Left ventricle myocardium superior (tissue), 1 donor: Measurements from ENCODE around the gene ZBTB22. TPM values are rescaled to one million over a fixed set of nuclear protein-coding genes. Genes with fewer than 3 reads are reported as not detected.

ENCODE experiments used
- ATAC-seq: fragments of 200-7000 bp; cut with Tn5 transposase; one replicate; pipeline ENCODE4 v1.9.1; 2020; ENCODE audit warnings: mild to moderate bottlenecking, moderate library complexity
- DNase-seq: peaks from one replicate; pipeline ENCODE4 v3.0.0-alpha.2; 2020
- intact Hi-C: fragments of 100-400 bp; cut with micrococcal nuclease; formaldehyde crosslinking; loops from one replicate; pipeline ENCODE4 v1.11.0; 2022
- total RNA-seq: library from RNA; stranded (reverse); fragmentation: NEBNext Ultra II Directional; extraction: Animal tissue kit (Norgen Biotek cat#: 25700); gene quantifications from one replicate; pipeline ENCODE4 v1.2.1, GENCODE V29; 2021
- donor health status: DM: no; HTN: yes; CAD: no; lungs with severe emphysema.

ZBTB22 gene
- total RNA-seq, 1 donor from 2014 or later, result 11.1 TPM

GRCh38 chr6:33336495-33336894 is 19.0 kb upstream of the ZBTB22 start:
- intact Hi-C loops, result no loop called here
- ATAC-seq (no peak), DNase-seq (no peak)

- intact Hi-C loops, result no loop called here
- ATAC-seq (no peak), DNase-seq (no peak)
These were observed 18.4 kb upstream of the ZBTB22 start for GRCh38 chr6:33335916-33336315.

DNA sequence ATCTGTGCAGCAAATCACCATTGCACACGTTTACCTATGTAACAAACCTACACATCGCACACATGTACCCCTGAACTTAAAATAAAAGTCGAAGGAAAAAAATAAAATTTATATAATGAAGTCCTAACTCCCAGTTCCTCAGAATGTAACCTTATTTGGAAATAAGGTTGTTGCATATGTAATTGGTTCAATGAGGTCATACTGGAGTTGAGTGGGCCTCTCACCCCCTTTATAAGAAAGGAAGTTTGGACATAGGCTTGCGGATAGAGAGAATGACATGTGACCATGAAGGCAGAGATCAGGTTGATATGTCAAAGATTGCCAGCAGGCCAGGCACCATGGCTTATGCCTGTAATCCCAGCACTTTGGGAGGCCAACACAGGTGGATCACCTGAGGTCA is 16.1 kb upstream of the ZBTB22 start:
- intact Hi-C loops, result no loop called here
- ATAC-seq (no peak), DNase-seq (no peak)

- no peak for DNase-seq
- intact Hi-C loops, result no loop called here
- no peak for ATAC-seq
These were observed 13.2 kb upstream of the ZBTB22 start for GRCh38 chr6:33330736-33331135.

DNA sequence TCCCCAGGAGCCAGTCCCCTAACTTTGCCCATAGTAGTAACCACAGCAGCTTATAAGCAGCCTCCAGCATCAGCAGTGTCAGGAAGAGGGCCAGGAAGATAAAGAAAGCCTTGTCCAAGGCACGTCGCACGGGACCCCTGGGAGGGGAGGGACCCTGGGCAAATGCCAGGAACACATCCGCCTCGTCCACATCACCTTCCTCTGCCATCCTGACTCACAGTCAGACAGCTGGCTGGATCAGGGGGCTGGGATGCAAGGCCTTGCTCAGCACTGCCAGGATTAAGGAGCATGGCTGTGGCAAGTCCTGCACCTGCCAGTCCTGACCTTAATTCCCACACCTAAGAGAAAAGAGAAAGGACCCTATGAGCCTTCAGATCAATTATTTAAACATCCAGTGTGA is 11.5 kb upstream of the ZBTB22 start:
- DNase-seq, result no peak
- intact Hi-C loops, result no loop called here
- no peak for ATAC-seq

DNA sequence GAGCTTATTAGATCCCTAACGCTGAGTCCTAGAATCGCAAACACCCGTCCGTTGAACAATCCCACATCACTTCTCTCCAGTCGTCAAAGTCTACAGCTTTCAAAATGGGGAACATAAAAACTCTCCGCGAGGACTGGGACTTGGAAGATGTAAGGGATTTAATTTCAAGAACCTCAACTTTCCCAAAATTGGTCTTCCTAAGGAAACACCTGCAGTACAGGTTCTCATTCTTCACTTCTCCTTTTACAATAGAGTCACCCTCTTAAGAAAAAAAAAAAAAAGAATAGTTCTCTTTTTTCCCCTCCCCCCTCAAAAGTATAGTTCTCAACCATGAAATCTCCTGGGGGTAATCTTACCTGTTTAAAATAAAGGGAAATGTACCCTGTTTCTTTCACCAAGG is 6.6 kb upstream of the ZBTB22 start:
- no peak for DNase-seq
- intact Hi-C loops, result no loop called here
- ATAC-seq, result no peak

DNA sequence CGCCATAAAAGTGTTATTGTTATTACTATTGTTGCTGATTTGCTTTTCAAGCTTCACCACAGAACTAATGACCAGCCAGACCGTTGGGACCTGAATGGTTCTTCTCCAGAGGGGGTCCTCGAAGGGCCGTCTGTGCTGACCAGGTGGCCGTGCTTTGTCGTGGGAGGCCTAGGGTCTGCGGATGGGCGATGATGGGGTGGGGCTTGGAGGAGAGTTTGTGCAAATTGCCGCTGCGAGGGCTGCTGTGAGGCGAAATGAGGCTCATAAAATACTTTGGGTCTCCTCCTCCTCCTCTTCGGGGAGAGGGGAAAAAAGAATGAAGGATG is 6.0 kb upstream of the ZBTB22 start:
- intact Hi-C loops, result no loop called here
- ATAC-seq (no peak), DNase-seq (no peak)

DNA sequence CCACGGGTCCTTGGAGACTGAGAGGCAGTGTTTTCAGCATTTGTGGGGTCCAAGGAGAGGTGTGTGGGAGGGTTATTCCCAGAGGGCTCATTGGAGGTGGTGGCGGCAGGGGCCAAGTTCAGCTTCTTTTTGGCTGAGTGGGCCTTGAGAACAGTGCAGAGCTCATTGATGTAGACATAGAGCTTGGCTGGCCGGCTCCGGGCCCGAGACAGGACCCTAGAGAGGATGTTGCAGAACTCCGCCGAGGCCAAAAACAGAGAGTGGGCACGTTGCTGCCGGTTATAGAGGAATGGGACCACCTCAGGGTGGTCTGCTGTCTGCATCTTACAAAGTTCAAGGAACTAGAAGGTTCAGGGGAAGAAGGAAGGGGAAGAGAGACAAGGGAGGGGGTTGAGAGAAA is 3.7 kb upstream of the ZBTB22 start:
- DNase-seq (no peak), ATAC-seq (no peak)
- intact Hi-C loops, result no loop called here

DNA sequence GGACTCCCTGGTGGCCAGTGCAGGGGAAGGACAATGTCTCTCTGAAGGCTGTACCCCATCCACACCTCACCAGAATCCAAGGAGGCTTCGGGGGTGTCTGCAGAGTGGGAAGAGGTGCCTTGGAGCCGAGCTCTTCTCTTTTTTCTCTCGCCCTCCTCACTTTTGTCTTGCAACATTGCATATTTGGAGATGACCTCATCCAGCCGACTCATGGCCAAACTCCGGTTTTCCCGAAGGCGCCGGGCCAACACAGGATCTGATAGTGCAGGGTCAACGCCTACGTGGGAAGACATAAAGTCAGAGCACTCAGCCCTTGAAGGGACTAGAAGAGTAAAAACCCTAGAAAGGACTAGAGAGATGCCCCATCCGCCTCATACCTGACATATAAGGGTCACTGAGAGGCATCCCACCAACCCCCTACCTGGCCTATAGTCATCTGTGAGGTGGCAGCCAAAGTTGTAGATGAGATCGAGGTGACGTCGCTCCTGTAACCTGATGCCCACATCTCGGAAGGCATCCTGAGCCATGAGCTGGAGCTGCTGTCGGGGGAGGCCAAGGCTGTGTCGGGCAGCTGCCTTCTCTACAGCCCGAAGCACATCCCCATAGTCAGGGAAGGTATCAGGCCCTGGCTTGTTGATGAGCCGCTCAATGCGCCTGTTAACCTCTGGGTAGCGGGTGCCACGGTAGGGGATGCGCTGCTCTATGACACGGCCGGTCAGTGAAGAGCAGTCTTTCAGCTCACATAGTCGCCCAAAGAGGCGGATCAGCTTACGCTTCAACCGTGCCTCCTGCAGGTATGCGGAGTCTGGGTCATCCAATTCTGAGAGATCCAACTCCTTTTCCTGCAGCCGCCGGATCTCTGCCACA is 3.0 kb upstream of the ZBTB22 start:
- DNase-seq (peak; percentile 77), ATAC-seq (no peak)
- intact Hi-C loops, result no loop called here

- intact Hi-C loops, result no loop called here
- no peak for DNase-seq
- no peak for ATAC-seq
These were observed 2.4 kb upstream of the ZBTB22 start for GRCh38 chr6:33319939-33320314.

GRCh38 chr6:33318426-33319073 is 1.0 kb upstream of the ZBTB22 start:
- intact Hi-C loops, result no loop called here
- no peak for ATAC-seq
- DNase-seq, result no peak

DNA sequence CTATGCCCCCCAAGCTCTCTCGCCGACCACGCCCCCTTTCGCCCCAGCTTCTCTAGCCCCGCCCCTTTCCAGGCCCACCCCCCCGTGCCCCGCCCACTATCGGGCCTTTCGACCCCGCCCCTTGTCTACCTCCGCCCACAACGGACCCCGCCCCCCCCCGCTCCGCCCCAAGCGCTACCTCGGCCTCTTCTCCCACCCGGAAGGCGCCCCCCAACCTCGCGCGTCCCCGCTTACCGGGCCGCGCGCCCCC is 200 bp downstream of the ZBTB22 start:
- peak; percentile 4 for ATAC-seq
- no peak for DNase-seq
- intact Hi-C loops, result no loop called here

DNA sequence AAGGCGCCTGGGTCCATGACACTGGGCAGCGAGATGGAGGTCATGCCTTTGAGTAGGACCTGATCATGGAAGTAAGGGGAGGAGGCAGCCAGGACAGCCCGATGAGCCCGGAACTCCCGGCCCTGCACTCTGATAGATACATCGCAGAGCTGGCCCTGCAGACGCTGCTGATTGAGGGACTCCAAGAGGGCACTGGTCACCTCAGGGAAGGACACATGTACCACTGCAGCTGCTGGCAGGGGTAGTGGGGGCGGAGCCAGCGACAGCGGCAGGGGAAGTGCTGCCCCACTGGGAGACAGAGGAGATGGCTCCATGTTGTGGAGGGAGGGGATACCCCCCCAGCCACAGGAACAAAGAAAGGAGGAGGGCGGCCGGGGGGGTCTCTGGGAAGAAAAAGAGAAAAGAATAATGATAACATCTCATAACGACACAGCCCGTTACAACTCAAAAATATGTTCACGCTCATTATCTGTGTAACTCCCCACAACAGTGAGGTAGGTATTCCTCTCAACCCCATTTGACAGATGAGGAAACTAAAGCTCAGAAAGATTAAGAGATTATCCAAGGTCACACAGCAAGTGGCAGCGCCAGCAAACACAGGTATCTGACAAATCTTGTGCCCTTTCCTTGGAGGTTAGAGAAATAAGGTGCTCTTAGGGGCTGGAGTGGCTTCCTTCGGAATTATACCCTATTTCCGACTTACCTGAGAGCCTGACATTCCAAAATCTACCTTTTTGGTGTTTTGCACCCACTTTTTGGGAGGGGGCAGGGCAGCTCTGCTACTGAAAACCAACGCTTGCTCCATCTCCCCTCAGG is 733 bp downstream of the ZBTB22 start:
- peak; percentile 68 for DNase-seq
- ATAC-seq, result peak; percentile 0
- intact Hi-C loops, result no loop called here

DNA sequence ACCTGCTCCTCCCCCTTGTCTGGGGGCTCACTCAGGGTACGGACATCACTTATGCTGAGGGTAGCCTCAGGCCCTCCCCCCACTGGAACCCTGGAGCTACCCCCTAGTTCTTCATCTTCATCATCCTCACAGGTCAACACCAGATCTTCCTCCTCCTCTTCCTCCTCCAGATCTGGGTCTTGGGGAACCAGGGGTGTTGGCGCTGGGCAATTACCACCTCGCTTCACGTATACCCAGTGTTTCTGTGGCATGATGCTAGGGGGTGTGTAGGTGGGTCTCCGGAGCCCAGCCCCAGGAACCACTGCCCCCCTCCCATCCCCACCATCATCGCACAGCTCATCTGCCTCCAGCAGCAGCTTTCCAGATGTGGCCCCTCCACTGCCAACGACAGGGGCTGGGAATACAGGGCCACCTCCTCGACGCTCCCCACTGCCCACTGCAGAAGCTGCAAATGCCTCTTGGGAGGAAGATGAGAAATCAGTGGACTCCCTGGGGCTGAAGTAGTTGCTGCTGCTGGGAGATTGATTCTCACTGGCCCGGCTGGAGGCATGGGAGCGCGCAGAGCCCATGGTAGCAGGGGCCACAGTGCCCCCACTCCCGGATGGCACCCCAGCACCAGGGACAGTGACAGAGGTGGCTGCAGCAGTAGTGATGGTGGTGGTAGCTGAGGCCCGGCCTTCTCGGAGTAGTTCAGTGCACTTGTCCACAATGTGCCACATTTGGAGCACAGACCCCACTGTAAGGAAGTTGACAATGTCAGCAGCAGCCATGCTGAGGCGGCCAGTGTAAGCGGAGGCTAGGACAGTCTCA is 1.5 kb downstream of the ZBTB22 start:
- intact Hi-C loops, result no loop called here
- DNase-seq, result no peak
- ATAC-seq, result no peak

DNA sequence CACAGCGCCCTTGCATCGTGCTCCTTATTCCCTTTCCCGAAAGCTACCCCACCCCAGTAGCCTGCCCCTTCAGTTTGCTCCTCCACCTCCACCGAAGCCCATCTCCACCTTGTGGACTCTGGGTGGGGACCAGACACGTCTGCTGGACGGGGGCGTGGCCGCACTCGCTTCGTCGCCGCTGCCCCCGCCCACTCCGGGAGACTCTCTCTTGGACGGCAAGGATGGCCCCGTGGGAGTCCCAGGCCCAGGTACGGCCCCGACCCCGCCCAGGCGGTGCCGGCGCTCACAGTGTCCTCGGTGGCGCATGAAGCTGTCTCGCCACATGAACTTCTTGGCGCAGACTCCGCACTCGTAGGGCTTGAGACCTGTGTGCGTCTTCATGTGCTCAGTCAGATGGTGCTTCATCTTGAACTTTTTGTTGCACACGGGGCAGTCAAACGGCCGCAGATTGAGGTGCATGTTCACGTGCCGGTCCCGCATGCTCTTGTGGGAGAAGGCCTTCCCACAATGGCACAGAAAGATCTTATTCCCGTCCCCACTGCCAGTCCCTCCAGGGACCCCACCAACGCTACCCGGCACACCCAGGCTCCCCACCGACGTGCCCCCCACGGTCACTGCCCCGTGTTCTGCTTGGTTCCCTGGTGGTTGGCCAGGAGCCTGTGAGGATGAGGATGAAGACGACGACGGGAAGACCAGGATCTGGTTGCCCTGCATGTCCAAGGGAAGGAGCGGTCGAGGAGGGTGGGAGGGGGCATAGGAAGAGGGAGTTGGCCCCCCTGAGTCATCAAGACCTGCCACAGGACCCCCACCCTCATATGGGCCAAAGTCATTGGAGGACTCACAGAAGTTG is 2.4 kb downstream of the ZBTB22 start:
- intact Hi-C loops, result no loop called here
- ATAC-seq, result no peak
- peak; percentile 68 for DNase-seq

- DNase-seq, result peak; percentile 58
- intact Hi-C loops, result no loop called here
- ATAC-seq, result peak; percentile 20
These were observed 3.0 kb downstream of the ZBTB22 start for GRCh38 chr6:33314515-33314942.

GRCh38 chr6:33313709-33314514 is 3.6 kb downstream of the ZBTB22 start, which contains the start of gene TAPBP:
Gene TAPBP, minus strand, starts transcription at chr6:33314078. Its CDS starts 37 bp downstream, at chr6:33314041.
- DNase-seq (peak; percentile 73), ATAC-seq (peak; percentile 33)
- intact Hi-C loops, result no loop called here
